HG02623 (cell line): ENCODE results near the gene SNCA.

ENCODE experiments used
- ATAC-seq: cut with Tn5 transposase; IDR thresholded peaks from one replicate; pipeline ENCODE4 v1.9.1; 2021; ENCODE audit warnings: moderate library complexity; ENCODE audit not compliant: unreplicated experiment

The SNCA gene

GRCh38 chr4:89712141-89712540, 124.8 kb downstream of the SNCA start:
- ATAC-seq: no peak

GRCh38 chr4:89708903-89709421, 128.0 kb downstream of the SNCA start:
- no peak for ATAC-seq

GRCh38 chr4:89707467-89707866, 129.5 kb downstream of the SNCA start:
- ATAC-seq: no peak

DNA sequence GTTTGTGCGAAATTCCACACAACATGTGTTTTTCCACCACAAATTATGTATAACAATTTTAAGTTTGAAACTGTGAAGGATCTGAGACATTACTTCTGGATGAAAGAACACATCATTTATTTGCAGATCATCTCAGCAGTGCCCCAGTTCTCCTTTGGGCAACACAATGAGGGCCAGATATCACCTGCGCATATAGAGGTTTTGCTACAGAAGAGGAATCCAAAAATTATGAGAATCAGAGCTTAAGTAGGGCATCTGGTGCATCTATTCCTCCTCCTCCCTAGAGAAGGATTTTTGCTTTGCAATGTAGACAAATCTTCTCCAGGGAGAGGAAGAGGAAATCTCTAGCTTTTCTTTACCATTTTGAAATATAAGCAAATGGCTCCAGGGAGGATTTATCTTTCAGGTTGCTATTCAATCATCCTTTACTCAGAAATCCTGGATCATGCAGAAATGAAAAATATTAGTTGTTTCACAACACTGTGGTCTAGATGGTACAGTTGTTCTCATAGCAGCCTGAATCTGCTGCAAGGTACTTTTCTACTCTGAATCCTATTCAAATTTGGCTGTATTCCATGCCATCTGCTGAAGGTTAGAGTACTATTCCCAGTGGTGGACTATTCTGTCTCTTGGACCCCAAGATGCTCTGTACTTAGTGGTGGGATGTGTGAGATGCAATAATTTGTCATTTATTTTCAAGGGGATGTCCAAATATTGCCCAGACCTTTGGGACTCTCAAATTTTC, 132.1 kb downstream of the SNCA start:
- no peak for ATAC-seq

GRCh38 chr4:89703829-89704590, 133.0 kb downstream of the SNCA start:
- ATAC-seq: no peak

- ATAC-seq: no peak
Measured at GRCh38 chr4:89700766-89701423, 136.1 kb downstream of the SNCA start.

DNA sequence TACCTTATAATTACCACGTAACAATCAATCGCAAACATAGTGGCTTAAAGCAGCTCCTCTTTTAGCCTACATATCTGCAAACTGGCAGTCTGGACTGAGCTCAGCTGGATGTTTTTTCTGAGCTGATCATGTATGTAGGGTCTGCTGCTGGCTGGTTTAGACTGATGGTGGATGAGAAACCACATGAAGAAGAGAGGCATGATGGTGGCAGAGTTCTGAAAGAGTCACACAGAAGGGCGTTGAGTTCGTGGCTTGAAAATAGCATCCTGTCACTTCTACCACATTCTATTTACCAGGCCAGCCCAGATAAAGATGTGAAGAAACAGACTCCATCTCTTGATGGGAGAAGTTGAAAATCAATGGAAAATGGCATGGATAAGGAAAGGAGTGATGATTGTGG, 151.3 kb downstream of the SNCA start:
- no peak for ATAC-seq

- no peak for ATAC-seq
Measured at GRCh38 chr4:89685277-89685676, 151.7 kb downstream of the SNCA start.

DNA sequence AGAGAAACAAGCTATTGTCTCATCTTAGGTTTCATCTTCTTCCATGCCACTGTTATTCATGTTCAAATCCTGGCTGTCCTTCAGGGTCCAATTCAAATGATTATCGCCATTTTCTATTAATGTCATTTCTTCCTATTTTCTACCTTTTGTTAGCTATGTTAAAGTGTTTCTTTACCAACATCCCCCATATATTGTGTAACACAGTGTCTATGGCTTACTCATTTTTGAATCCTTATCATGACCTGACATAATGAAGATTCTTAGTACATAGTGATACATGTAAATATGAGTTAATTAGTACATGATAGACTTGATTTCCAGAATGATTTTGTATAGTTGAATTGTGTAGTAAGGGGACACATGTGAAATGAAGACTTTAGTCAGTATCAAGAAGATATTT, 152.4 kb downstream of the SNCA start:
- no peak for ATAC-seq

- ATAC-seq: no peak
Measured at GRCh38 chr4:89682808-89683207, 154.2 kb downstream of the SNCA start.

- no peak for ATAC-seq
Measured at GRCh38 chr4:89681671-89682070, 155.3 kb downstream of the SNCA start.

DNA sequence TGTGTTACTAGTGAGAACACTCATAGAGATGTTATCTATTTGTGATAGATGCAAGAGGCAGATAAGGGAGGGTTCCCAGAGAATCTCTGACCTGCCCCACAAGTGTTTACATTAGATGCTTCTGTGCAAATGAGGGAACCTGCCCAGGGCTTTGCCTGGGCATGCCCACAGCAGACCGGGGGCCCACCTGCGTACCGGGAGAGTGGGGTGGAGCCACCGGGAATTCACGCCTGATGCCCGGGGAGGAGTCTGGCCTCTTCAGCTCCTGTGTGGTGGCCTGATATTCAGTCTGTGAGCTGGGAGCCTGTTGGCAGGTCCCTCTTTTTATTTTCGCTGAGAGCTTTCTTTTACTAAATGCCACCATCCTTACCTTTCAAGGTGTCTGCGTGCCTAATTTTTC, 155.7 kb downstream of the SNCA start:
- ATAC-seq: no peak

DNA sequence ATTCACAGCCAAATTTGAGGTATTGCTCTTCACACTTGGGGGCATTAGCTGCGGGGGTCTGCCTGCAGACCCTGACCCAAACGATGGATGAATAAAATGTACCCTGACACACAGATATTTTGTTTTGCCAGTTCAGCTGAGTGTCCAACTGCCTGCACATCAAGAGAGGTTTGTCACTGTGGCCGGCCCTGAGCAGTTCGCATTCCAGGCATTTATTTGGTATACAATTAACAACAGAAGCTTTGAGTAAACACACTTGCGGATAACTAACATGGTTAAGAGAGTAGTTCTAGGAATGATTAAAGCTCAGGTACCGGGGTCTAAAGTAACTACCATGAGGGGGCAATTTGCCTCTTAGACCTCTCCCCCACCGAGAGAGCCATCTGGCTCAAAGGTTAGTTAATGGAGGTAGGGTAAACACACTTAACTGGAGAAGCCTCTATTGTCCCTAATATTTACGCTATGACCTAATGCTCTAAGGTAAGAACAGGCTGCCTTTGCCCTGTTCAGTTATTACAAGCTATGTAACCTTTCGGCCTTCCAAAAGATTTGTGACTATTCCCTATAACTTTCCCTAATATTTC, 162.0 kb downstream of the SNCA start:
- ATAC-seq: no peak
